Esophagus squamous epithelium (tissue), 4 donors: Measurements from ENCODE around the gene EPB41L2.

Experiments used
- CTCF ChIP-seq, 6 experiments: fragments of 450-650 bp in 4 of 6; fragments of 200-600 bp in 2 of 6; sonication (generic) in 2 of 6; IDR thresholded peaks; one replicate each; pipeline ENCODE4 v1.5.1; 2016 to 2019; ENCODE audit warnings: antibody characterized with exemption in 6 of 6, mild to moderate bottlenecking in 4 of 6, moderate library complexity in 4 of 6
- POLR2A ChIP-seq, 4 donors: fragments of 450-650 bp; IDR thresholded peaks; one replicate each; pipeline ENCODE4 v1.6.1; 2017; ENCODE audit warnings: antibody characterized with exemption in 4 of 4, mild to moderate bottlenecking in 4 of 4, moderate library complexity in 3 of 4

GRCh38 chr6:130882370-130882769 is 180.7 kb downstream of the EPB41L2 start:
- no peak for TF ChIP-seq CTCF (IDR thresholded peaks at IDR 0.05)
- no peak for TF ChIP-seq POLR2A (IDR thresholded peaks at IDR 0.05)
